ENCODE measurements around the gene GMPPA. TPM values are rescaled to one million over a fixed set of nuclear protein-coding genes. Genes with fewer than 3 reads are reported as not detected.

GMPPA gene
- total and polyA plus RNA-seq, 2 experiments from 2014 or later = 67.8 to 76.5 TPM

- Histone ChIP-seq H3K9me2 (replicated peaks; ENCODE audit: insufficient read depth) (no peaks in the 10 kb centered on the region), H3K36me3 (replicated peaks; ENCODE audit: insufficient read depth, low read depth) (no peaks in the 10 kb centered on the region), H3K79me2 (no peaks in the 10 kb centered on the region), H3K4me1 (ENCODE audit: insufficient read depth) (peaks cover 5% of the 10 kb centered on the region), H2AFZ (no peak overlapping the region), H3K27me3 (peaks cover 2% of the 10 kb centered on the region), H3K4me3 (no peak overlapping the region), H3K9me3 (ENCODE audit: low read depth) (no peaks in the 10 kb centered on the region), H3K4me2 (no peak overlapping the region), H3K27ac (no peak overlapping the region), H4K20me1 (ENCODE audit: insufficient read depth, poor library complexity, severe bottlenecking) (no peaks in the 10 kb centered on the region)
- WGBS (ENCODE audit: low lambda C conversion rate, missing lambda C conversion rate) = 89% methylated on average over 15 of the region's 15 CpGs
- no peak for DNase-seq (ENCODE audit: low spot score)
- TF ChIP-seq CTCF (IDR thresholded peaks at IDR 0.05; ENCODE audit: poor library complexity) (no peak), EZH2phosphoT487 (IDR thresholded peaks at IDR 0.05; ENCODE audit: low read depth, severe bottlenecking, unreplicated experiment) (no peak), EZH2 (IDR thresholded peaks at IDR 0.05; ENCODE audit: borderline replicate concordance) (no peak)
These were observed 20.9 kb upstream of the GMPPA start for GRCh38 chr2:219477815-219478214.

GRCh38 chr2:219478916-219479315 lies 19.8 kb upstream of the GMPPA start:
- H3K27ac ChIP-seq = no peak overlapping the region
- 86% methylated on average over 8 of the region's 8 CpGs for WGBS (ENCODE audit: low lambda C conversion rate, missing lambda C conversion rate)
- no peak overlapping the region for H3K4me2 ChIP-seq
- peaks cover 10% of the 10 kb centered on the region for H3K27me3 ChIP-seq
- H3K9me3 ChIP-seq (ENCODE audit: low read depth) = no peaks in the 10 kb centered on the region
- no peak for TF ChIP-seq CTCF (IDR thresholded peaks at IDR 0.05; ENCODE audit: poor library complexity)
- TF ChIP-seq EZH2 (IDR thresholded peaks at IDR 0.05; ENCODE audit: borderline replicate concordance) = no peak
- no peak for TF ChIP-seq EZH2phosphoT487 (IDR thresholded peaks at IDR 0.05; ENCODE audit: low read depth, severe bottlenecking, unreplicated experiment)
- H3K9me2 ChIP-seq (replicated peaks; ENCODE audit: insufficient read depth) = no peaks in the 10 kb centered on the region
- H4K20me1 ChIP-seq (ENCODE audit: insufficient read depth, poor library complexity, severe bottlenecking) = no peaks in the 10 kb centered on the region
- no peaks in the 10 kb centered on the region for H3K36me3 ChIP-seq (replicated peaks; ENCODE audit: insufficient read depth, low read depth)
- H2AFZ ChIP-seq = no peak overlapping the region
- H3K79me2 ChIP-seq = no peaks in the 10 kb centered on the region
- H3K4me3 ChIP-seq = no peak overlapping the region
- H3K4me1 ChIP-seq (ENCODE audit: insufficient read depth) = peaks cover 5% of the 10 kb centered on the region
- DNase-seq (ENCODE audit: low spot score) = no peak

- no peak for DNase-seq (ENCODE audit: low spot score)
- 94% methylated on average over 8 of the region's 8 CpGs for WGBS (ENCODE audit: low lambda C conversion rate, missing lambda C conversion rate)
- Histone ChIP-seq H3K4me1 (ENCODE audit: insufficient read depth) (peaks cover 15% of the 10 kb centered on the region), H3K9me3 (ENCODE audit: low read depth) (no peaks in the 10 kb centered on the region), H3K79me2 (no peaks in the 10 kb centered on the region), H3K27me3 (peaks cover 21% of the 10 kb centered on the region), H3K4me3 (no peak overlapping the region), H2AFZ (no peak overlapping the region), H3K36me3 (replicated peaks; ENCODE audit: insufficient read depth, low read depth) (no peaks in the 10 kb centered on the region), H3K4me2 (no peak overlapping the region), H4K20me1 (ENCODE audit: insufficient read depth, poor library complexity, severe bottlenecking) (no peaks in the 10 kb centered on the region), H3K27ac (no peak overlapping the region), H3K9me2 (replicated peaks; ENCODE audit: insufficient read depth) (no peaks in the 10 kb centered on the region)
- TF ChIP-seq EZH2 (IDR thresholded peaks at IDR 0.05; ENCODE audit: borderline replicate concordance) (no peak), EZH2phosphoT487 (IDR thresholded peaks at IDR 0.05; ENCODE audit: low read depth, severe bottlenecking, unreplicated experiment) (no peak), CTCF (IDR thresholded peaks at IDR 0.05; ENCODE audit: poor library complexity) (no peak)
These were observed 18.7 kb upstream of the GMPPA start for GRCh38 chr2:219480004-219480403.
